ENCODE data around the gene TRAPPC12. TPM values are rescaled to one million over a fixed set of nuclear protein-coding genes. Genes with fewer than 3 reads are reported as not detected.

The TRAPPC12 gene
- total RNA-seq, 1 experiment from 2014 or later: 85.0 TPM

- no peak overlapping the region for H3K4me3 ChIP-seq (ENCODE audit: low read depth, low read length)
- H3K4me3 Mint-ChIP-seq (ENCODE audit: unreplicated experiment): no peak overlapping the region
- intact Hi-C loops (cut with micrococcal nuclease; ENCODE audit: unreplicated experiment): no loop called here
- H3K36me3 Mint-ChIP-seq (ENCODE audit: insufficient read depth, unreplicated experiment): peaks cover 17% of the 10 kb centered on the region
- no peaks in the 10 kb centered on the region for H3K27me3 ChIP-seq (replicated peaks; ENCODE audit: control insufficient read depth, insufficient read depth, low read length)
- peaks cover 10% of the 10 kb centered on the region for H3K4me1 Mint-ChIP-seq (ENCODE audit: low read depth, unreplicated experiment)
- no peak for DNase-seq
- H3K36me3 ChIP-seq (ENCODE audit: control insufficient read depth, insufficient read depth, low read length): no peaks in the 10 kb centered on the region
- no TSS peak for BruUV-seq (replicated peaks)
- no peaks in the 10 kb centered on the region for H3K9me3 Mint-ChIP-seq (ENCODE audit: unreplicated experiment)
- no peaks in the 10 kb centered on the region for H3K27me3 Mint-ChIP-seq (ENCODE audit: insufficient read depth, unreplicated experiment)
- no peak for TF ChIP-seq CTCF (IDR thresholded peaks at IDR 0.05; ENCODE audit: insufficient read depth in 1 of 2, low read depth in 1 of 2, low read length in 1 of 2, severe bottlenecking in 1 of 2, unreplicated experiment in 1 of 2)
- H3K4me1 ChIP-seq: peaks cover 11% of the 10 kb centered on the region
- no peak overlapping the region for H3K27ac Mint-ChIP-seq (ENCODE audit: unreplicated experiment)
- CTCF ChIA-PET: no interaction called here
- POLR2A ChIA-PET: no interaction called here
- H3K9me3 ChIP-seq: no peaks in the 10 kb centered on the region
Measured at GRCh38 chr2:3487028-3487425, 107.5 kb downstream of the TRAPPC12 start.

- BruUV-seq (replicated peaks): no TSS peak
- H3K4me3 ChIP-seq (ENCODE audit: low read depth, low read length): no peak overlapping the region
- Mint-ChIP-seq H3K27me3 (ENCODE audit: insufficient read depth, unreplicated experiment) (no peaks in the 10 kb centered on the region), H3K36me3 (ENCODE audit: insufficient read depth, unreplicated experiment) (peaks cover 14% of the 10 kb centered on the region), H3K9me3 (ENCODE audit: unreplicated experiment) (no peaks in the 10 kb centered on the region), H3K27ac (ENCODE audit: unreplicated experiment) (no peak overlapping the region), H3K4me3 (ENCODE audit: unreplicated experiment) (no peak overlapping the region), H3K4me1 (ENCODE audit: low read depth, unreplicated experiment) (peaks cover 10% of the 10 kb centered on the region)
- H3K36me3 ChIP-seq (ENCODE audit: control insufficient read depth, insufficient read depth, low read length): no peaks in the 10 kb centered on the region
- CTCF ChIA-PET: no interaction called here
- H3K9me3 ChIP-seq: no peaks in the 10 kb centered on the region
- peaks cover 7% of the 10 kb centered on the region for H3K4me1 ChIP-seq
- no peaks in the 10 kb centered on the region for H3K27me3 ChIP-seq (replicated peaks; ENCODE audit: control insufficient read depth, insufficient read depth, low read length)
- no peak for TF ChIP-seq CTCF (IDR thresholded peaks at IDR 0.05; ENCODE audit: insufficient read depth in 1 of 2, low read depth in 1 of 2, low read length in 1 of 2, severe bottlenecking in 1 of 2, unreplicated experiment in 1 of 2)
- no peak for DNase-seq
- intact Hi-C loops (cut with micrococcal nuclease; ENCODE audit: unreplicated experiment): no loop called here
- POLR2A ChIA-PET: no interaction called here
Measured at GRCh38 chr2:3487432-3487831, 107.9 kb downstream of the TRAPPC12 start.

- no peak overlapping the region for H3K4me3 ChIP-seq (ENCODE audit: low read depth, low read length)
- ChIA-PET POLR2A (no interaction called here), CTCF (no interaction called here)
- no peaks in the 10 kb centered on the region for H3K9me3 ChIP-seq
- Mint-ChIP-seq H3K36me3 (ENCODE audit: insufficient read depth, unreplicated experiment) (peaks cover 9% of the 10 kb centered on the region), H3K4me1 (ENCODE audit: low read depth, unreplicated experiment) (peaks cover 5% of the 10 kb centered on the region), H3K27me3 (ENCODE audit: insufficient read depth, unreplicated experiment) (no peaks in the 10 kb centered on the region), H3K4me3 (ENCODE audit: unreplicated experiment) (no peak overlapping the region), H3K9me3 (ENCODE audit: unreplicated experiment) (no peaks in the 10 kb centered on the region), H3K27ac (ENCODE audit: unreplicated experiment) (no peak overlapping the region)
- no peak for TF ChIP-seq CTCF (IDR thresholded peaks at IDR 0.05; ENCODE audit: insufficient read depth in 1 of 2, low read depth in 1 of 2, low read length in 1 of 2, severe bottlenecking in 1 of 2, unreplicated experiment in 1 of 2)
- BruUV-seq (replicated peaks): no TSS peak
- intact Hi-C loops (cut with micrococcal nuclease; ENCODE audit: unreplicated experiment): no loop called here
- H3K36me3 ChIP-seq (ENCODE audit: control insufficient read depth, insufficient read depth, low read length): no peaks in the 10 kb centered on the region
- no peak for DNase-seq
- peaks cover 7% of the 10 kb centered on the region for H3K4me1 ChIP-seq
- H3K27me3 ChIP-seq (replicated peaks; ENCODE audit: control insufficient read depth, insufficient read depth, low read length): no peaks in the 10 kb centered on the region
Measured at GRCh38 chr2:3488061-3488531, 108.6 kb downstream of the TRAPPC12 start.

All from Caco-2 (cell line).